GM20000 (cell line): ENCODE results near the gene UBE2E1.
A peak's percentile ranks its signal among the peaks of the same experiment; 100 is the strongest.

ENCODE experiments used
- DNase-seq: peaks from one replicate; pipeline ENCODE4 v3.0.0; 2012; ENCODE audit warnings: low spot score
- TF ChIP-seq, protein P1 (sequence below): IDR thresholded peaks from 2 replicates; pipeline ENCODE4 v1.5.1; 2012; ENCODE audit warnings: mild to moderate bottlenecking, control low read depth; ENCODE audit errors: extremely low read depth, missing control alignments

The UBE2E1 gene

DNA sequence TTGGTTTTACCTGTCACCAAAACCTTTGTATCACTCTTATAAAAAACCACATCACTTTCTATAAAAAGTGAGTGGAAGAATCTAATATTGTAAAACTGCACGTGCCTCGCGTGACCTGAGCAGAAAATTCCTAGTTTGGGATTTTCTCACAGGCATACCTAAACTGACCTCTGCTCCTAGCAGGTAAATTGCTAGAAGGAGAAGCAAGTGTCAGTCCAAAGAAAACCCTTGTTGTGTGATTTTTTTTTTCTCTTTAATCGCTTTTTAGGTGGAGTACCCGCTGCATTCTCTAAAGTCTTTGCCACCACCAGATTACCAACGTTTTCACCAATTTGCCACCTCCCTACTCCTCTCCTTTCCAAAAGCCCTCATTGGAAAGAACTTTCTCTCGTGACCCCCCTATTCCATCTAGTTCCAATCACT is 534 bp upstream of the UBE2E1 start:
- TF ChIP-seq, protein P1, sequence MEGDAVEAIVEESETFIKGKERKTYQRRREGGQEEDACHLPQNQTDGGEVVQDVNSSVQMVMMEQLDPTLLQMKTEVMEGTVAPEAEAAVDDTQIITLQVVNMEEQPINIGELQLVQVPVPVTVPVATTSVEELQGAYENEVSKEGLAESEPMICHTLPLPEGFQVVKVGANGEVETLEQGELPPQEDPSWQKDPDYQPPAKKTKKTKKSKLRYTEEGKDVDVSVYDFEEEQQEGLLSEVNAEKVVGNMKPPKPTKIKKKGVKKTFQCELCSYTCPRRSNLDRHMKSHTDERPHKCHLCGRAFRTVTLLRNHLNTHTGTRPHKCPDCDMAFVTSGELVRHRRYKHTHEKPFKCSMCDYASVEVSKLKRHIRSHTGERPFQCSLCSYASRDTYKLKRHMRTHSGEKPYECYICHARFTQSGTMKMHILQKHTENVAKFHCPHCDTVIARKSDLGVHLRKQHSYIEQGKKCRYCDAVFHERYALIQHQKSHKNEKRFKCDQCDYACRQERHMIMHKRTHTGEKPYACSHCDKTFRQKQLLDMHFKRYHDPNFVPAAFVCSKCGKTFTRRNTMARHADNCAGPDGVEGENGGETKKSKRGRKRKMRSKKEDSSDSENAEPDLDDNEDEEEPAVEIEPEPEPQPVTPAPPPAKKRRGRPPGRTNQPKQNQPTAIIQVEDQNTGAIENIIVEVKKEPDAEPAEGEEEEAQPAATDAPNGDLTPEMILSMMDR, result no peak
- DNase-seq, result no peak

DNA sequence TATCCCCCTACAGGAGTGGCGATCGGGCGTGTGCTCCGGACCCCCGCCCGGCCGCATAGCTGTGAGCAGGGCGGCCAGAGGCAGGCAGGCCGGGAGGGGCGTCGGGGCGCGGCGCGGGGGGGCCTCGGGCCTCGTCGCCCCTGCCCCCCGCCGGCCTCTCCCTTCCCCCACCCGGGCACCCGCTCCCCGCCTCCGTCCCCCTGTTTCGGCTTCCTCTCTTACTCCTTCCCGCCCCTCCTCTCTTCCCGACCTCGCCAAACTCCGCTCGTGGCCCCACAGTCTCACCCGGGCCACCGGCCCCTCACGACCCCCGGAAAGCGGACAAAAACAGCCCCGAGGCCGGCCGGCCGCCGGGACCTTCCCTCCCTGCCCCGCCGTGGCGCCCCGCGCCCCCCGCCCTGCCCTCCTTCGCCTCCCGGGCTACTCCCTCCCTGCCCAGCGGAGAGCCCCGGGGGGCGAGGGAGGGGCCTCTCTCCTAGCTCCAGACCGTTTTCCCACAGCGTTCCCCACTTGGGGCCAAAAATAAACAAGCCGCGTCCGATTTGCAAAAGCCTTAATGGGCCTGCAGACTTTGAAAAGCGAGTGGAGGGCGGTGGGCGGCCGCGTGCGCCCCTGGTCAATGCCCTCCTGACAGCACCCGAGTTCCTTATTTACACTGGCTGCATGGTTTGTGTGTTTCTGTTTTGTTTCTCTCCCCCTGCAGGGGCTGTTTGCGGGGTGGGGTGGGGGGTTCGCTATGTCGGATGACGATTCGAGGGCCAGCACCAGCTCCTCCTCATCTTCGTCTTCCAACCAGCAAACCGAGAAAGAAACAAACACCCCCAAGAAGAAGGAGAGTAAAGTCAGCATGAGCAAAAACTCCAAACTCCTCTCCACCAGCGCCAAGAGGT is 1.0 kb downstream of the UBE2E1 start:
- TF ChIP-seq, protein P1, result no peak
- DNase-seq, result peak; percentile 67

DNA sequence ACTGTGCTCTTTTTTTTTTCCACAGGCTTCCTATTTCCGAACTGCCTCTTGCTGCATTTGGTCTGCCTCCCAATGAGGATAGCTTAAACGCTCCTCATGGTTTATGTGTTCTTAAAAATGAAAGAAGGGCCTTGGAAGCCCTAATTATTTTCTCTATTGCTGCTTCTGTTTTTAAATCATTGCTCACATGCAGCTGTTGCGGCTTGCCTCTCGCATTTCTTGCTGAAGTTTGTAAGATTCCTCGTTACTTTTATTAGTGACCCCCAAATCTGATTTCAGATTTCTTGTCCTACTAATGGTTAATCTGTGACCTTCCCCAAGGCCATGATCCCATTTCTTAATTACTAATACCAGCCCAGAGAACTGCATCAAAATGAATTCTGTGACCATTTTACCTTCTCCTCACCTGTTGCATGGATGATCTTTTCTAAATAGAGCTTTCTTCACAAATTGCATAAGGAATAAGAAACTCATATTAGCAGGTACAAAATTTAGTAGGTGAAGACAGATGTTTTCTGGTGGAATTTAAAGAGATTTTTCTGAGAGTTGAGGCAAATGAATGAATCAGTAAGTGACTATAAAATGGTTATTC is 1.8 kb downstream of the UBE2E1 start:
- TF ChIP-seq, protein P1, result no peak
- DNase-seq, result peak; percentile 38

DNA sequence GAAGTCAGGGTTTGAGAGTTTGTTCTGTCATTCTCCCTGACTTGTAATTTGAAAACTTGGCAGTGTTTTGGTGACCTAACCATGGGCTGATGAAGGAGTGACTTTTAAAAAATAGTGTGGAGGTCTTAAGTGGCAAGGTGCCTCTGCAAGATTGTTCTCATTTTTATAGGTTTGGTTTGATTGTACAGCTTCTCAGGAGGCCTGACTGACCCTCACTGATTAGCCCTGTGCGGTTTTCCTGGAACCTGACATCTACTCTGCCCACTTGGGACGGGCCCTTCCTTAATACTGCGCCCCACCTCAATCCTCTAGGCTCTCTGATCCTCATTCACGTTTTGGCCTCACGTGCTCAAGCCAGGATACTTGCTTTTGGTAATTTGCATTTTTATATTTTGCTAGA is 2.8 kb downstream of the UBE2E1 start:
- TF ChIP-seq, protein P1, result no peak

DNA sequence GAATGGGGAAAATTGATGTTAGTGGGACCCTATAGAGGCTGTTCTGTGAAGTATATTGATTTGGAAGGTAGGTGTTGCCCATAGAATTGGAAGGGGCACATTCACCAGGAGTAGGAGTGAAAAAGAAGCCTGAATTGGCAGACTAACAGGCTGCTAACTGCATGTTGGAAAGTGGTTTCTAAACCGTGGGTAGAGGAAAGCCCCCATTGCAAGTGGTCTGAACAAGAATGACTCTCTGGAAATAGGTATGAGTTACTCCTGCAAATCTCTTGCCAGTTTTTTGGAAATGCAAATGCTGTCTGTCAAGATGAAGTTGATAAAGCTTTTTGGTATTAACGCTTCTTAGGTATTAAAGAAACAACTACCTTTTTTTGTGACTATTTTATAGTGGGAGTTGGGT is 3.5 kb downstream of the UBE2E1 start:
- DNase-seq, result peak; percentile 34
- TF ChIP-seq, protein P1, result no peak

More for the DNA sequence above, 2.8 kb downstream of the UBE2E1 start:
- DNase-seq, result peak; percentile 25

DNA sequence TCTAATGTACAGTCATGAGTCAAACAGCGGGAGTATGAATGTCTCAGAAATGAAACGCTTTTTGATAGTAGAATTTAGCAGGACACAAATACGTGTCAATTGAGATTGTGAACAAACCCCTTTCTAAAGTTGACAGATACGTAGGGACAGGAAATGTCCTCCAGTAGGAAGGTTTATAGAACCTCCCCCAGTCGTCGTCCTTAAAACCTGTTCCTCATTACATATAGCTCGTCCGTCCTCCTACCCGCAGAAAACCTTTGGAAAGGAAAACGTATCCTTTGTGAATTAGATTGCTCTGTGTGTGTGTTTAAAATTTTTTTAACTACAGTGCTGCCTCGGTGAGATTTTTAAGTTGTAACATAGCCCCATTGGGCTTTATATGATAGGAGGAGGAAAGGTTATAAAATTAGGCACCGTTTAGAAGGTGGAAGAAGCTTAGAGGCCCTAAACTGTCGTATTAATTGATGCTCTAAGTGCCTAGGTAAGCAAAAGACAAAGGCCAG is 4.1 kb downstream of the UBE2E1 start:
- DNase-seq, result peak; percentile 51
- TF ChIP-seq, protein P1, result no peak

DNA sequence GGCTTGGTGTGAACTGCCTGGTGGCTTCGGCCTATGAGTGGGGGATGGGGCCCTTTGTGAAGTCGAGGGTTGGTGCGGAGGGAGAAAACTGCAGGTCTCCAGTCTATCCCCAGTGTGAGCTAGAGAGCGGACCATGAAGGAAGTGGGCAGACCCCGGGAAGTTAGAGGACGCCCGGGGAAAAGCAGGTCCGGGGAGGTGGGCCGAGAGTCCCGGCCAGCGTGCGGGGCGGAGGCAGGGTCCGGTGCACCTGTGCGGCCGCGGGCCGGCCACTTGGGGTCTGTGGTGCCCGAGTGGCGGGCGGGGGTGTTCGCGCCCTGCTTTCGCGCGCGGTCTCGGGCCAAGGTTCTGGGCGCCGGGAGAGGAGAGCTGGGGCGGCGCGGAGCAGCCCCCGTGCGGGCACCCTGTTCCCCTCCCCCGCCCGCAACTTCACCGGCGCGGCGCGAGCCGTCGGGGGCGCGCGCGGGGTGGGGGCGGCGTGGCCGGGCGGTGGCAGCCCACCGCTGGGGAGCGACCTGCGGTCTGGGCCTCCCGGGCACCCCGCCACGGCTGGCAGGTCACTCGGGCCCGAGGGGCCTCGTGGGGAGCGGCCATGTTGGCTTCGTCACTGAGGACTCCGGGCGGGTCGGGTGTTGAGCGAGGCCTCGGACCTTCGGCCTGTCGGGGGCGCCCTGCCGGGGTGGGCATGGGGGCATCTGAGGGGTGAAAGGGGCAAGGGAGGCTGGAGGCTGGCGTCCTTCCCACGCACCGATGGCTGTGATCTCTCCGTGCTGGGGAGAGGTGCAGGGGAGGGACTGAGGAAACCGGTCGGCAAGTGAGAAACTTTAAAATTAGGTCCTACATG is 4.8 kb downstream of the UBE2E1 start:
- TF ChIP-seq, protein P1, result peak; percentile 32
- DNase-seq, result peak; percentile 76
